ENCODE measurements around the gene NME5.

- no peak for TF ChIP-seq POLR2A (IDR thresholded peaks at IDR 0.05; ENCODE audit: low read length)
- no peak for TF ChIP-seq GATA1 (IDR thresholded peaks at IDR 0.05; ENCODE audit: low read depth, low read length)
Measured at GRCh38 chr5:138110266-138110963, 28.8 kb downstream of the NME5 start.

All from erythroblast (primary cell).